Heart left ventricle (tissue), 13 donors: ENCODE data around the gene SMCO2.

ENCODE experiments used
- CTCF ChIP-seq, 12 donors: fragments of 200-600 bp; sonication (generic) in 4 of 12; IDR thresholded peaks; one replicate each; pipeline versions ENCODE4 v1.5.0 to v1.8.0; 2018 to 2022; ENCODE audit warnings: antibody characterized with exemption in 12 of 12, mild to moderate bottlenecking in 5 of 12
- POLR2A ChIP-seq, 2 donors: fragments of 450-650 bp; IDR thresholded peaks; one replicate each; pipeline ENCODE4 v1.6.1; 2017; ENCODE audit warnings: antibody characterized with exemption in 2 of 2, mild to moderate bottlenecking in 2 of 2, moderate library complexity in 2 of 2
- donor health status: ischemic (EF 13 %, LVEDD 7.1; RV severe dilation, severe dysfunction).
- donor health status: DM: no; HTN: yes; CAD: no.
- donor health status: DM: no; HTN: no; CAD: no.
- donor health status: ischemic (EF 25% LVEDD 6.9; RV normal size, moderate dysfunction).
- donor health status: ischemic (EF 25% LVEDD 5.7; RV mildly dilated, moderate dysfunction).
- donor health status: ischemic (EF 35%, LVEDD 5.7; RV mildly dilated, moderate dysfunction).
- donor health status: nonischemic (EF 11% LVEDD 7.7; RV severe dilation, severe dysfunction).
- donor health status: DM: yes; HTN: yes; CAD: no.
- donor health status: PGD.
- donor health status: ischemic (EF 29% LVEDD 5.4; RV normal size, mild dysfunction).
- donor health status: nonischemic (EF 23%, LVEDD 6.1; RV moderate dilation, normal function).

GRCh38 chr12:27436768-27437167 lies 9.8 kb upstream of the SMCO2 start:
- TF ChIP-seq POLR2A (IDR thresholded peaks at IDR 0.05) = no peak
- TF ChIP-seq CTCF (IDR thresholded peaks at IDR 0.05) = no peak
